Kidney (tissue), 14 donors: ENCODE data around the gene TCAIM. TPM values are rescaled to one million over a fixed set of nuclear protein-coding genes. Genes with fewer than 3 reads are reported as not detected.

ENCODE experiments used
- DNase-seq, 5 donors: peaks; one replicate each; pipeline ENCODE4 v3.0.0-alpha.2; 2013 to 2020
- FAIRE-seq: peaks from 2 replicates; lab custom pipeline; 2012; peaks lifted over from hg19 to GRCh38; lab: Jason Lieb, UNC
- H3K27ac ChIP-seq, 2 donors: one replicate each; pipeline ENCODE4 v1.7.0; 2013; ENCODE audit warnings: low read depth in 2 of 2, low read length in 2 of 2, inconsistent platforms in 1 of 2
- H3K27me3 ChIP-seq: one replicate; pipeline ENCODE4 v1.7.1; 2013; ENCODE audit warnings: low read length, inconsistent platforms; ENCODE audit not compliant: control insufficient read depth, insufficient read depth
- H3K36me3 ChIP-seq, 3 donors: one replicate each; pipeline versions ENCODE4 v1.7.0 to v1.7.1; 2013; ENCODE audit warnings: low read length in 3 of 3, control low read depth in 1 of 3, inconsistent platforms in 1 of 3; ENCODE audit not compliant: insufficient read depth in 3 of 3, control insufficient read depth in 2 of 3
- H3K4me1 ChIP-seq, 3 donors: one replicate each; pipeline versions ENCODE4 v1.7.0 to v1.7.1; 2013; ENCODE audit warnings: low read length in 3 of 3, inconsistent platforms in 1 of 3, low read depth in 1 of 3; ENCODE audit not compliant: control insufficient read depth in 2 of 3, insufficient read depth in 2 of 3
- H3K4me3 ChIP-seq, 3 donors: one replicate each; pipeline versions ENCODE4 v1.7.0 to v1.8.1; 2013; ENCODE audit warnings: low read length in 3 of 3, control low read depth in 1 of 3, inconsistent platforms in 1 of 3
- H3K9ac ChIP-seq, 3 donors: one replicate each; pipeline versions ENCODE4 v1.7.0 to v1.7.1; 2013; ENCODE audit warnings: low read length in 3 of 3, control low read depth in 1 of 3, inconsistent platforms in 1 of 3
- H3K9me3 ChIP-seq, 3 donors: one replicate each; pipeline versions ENCODE4 v1.7.0 to v1.7.1; 2013; ENCODE audit warnings: low read length in 3 of 3, control low read depth in 1 of 3, inconsistent platforms in 1 of 3; ENCODE audit not compliant: control insufficient read depth in 2 of 3, insufficient read depth in 1 of 3
- CTCF ChIP-seq: IDR thresholded peaks from 3 replicates; pipeline ENCODE4 v1.5.1; 2012; ENCODE audit warnings: mild to moderate bottlenecking, moderate library complexity, borderline replicate concordance; ENCODE audit not compliant: insufficient read depth; ENCODE audit errors: extremely low read depth
- intact Hi-C: fragments of 100-400 bp; cut with DNase I; formaldehyde crosslinking; loops from one replicate; pipeline ENCODE4 v1.11.1; 2022
- polyA plus RNA-seq: library from polyadenylated mRNA; stranded (reverse); fragments of 350-450 nt; fragmentation: Illumina TruSeq; extraction: RNeasy Lipid Tissue Mini Kit (QIAGEN cat#74804); gene quantifications from one replicate; pipeline ENCODE4 v1.2.3, GENCODE V29; 2014; ENCODE audit warnings: low read depth, low replicate concordance; ENCODE audit not compliant: insufficient read depth
- total RNA-seq: library from RNA; stranded (reverse); fragmentation: NEBNext Ultra II Directional; extraction: Animal tissue kit (Norgen Biotek cat#: 25700); gene quantifications from one replicate; pipeline ENCODE4 v1.2.1, GENCODE V29; 2021
- donor health status: control.
- donor health status: control.
- donor health status: control.
- donor health status: control.
- donor health status: control.
- donor health status: DM: yes; HTN: yes; CAD: no.
- donor health status: Normal renal cell carcinoma (clear cell type).

The TCAIM gene
- total and polyA plus RNA-seq, 2 donors from 2014 or later, result 26.5 to 30.4 TPM

- peaks cover 16 to 40% (median 39%) of the 10 kb centered on the region in 3 donors for H3K36me3 ChIP-seq
- no peak overlapping the region for H3K9ac ChIP-seq
- H3K27me3 ChIP-seq, result no peaks in the 10 kb centered on the region
- no peak overlapping the region for H3K27ac ChIP-seq
- FAIRE-seq, result no peak
- intact Hi-C loops, result no loop called here
- no peak for DNase-seq
- peaks cover 0 to 2% (median 0%) of the 10 kb centered on the region in 3 donors for H3K4me1 ChIP-seq
- H3K4me3 ChIP-seq, result no peak overlapping the region
- TF ChIP-seq CTCF, result no peak
- no peaks in the 10 kb centered on the region for H3K9me3 ChIP-seq
Observed at GRCh38 chr3:44445786-44446185, 107.2 kb downstream of the TCAIM start.

GRCh38 chr3:44446929-44447328 is 108.4 kb downstream of the TCAIM start:
- Histone ChIP-seq H3K4me3 (no peak overlapping the region), H3K36me3 (peaks cover 16 to 51% (median 48%) of the 10 kb centered on the region in 3 donors), H3K4me1 (no peaks in the 10 kb centered on the region), H3K27ac (no peak overlapping the region), H3K27me3 (no peaks in the 10 kb centered on the region), H3K9me3 (no peaks in the 10 kb centered on the region), H3K9ac (no peak overlapping the region)
- no peak for FAIRE-seq
- intact Hi-C loops, result no loop called here
- DNase-seq, result no peak
- no peak for TF ChIP-seq CTCF

GRCh38 chr3:44451441-44451840 is 112.9 kb downstream of the TCAIM start:
- no peaks in the 10 kb centered on the region for H3K4me1 ChIP-seq
- H3K9me3 ChIP-seq, result no peaks in the 10 kb centered on the region
- no peak overlapping the region for H3K27ac ChIP-seq
- DNase-seq (no peak), FAIRE-seq (no peak)
- no peak overlapping the region for H3K9ac ChIP-seq
- peaks cover 18 to 73% (median 57%) of the 10 kb centered on the region in 3 donors for H3K36me3 ChIP-seq
- TF ChIP-seq CTCF, result no peak
- intact Hi-C loops, result no loop called here
- H3K27me3 ChIP-seq, result no peaks in the 10 kb centered on the region
- no peak overlapping the region for H3K4me3 ChIP-seq

- no peak overlapping the region for H3K27ac ChIP-seq
- H3K4me1 ChIP-seq, result no peaks in the 10 kb centered on the region
- no peak overlapping the region for H3K4me3 ChIP-seq
- no peak for FAIRE-seq
- H3K9me3 ChIP-seq, result no peaks in the 10 kb centered on the region
- H3K27me3 ChIP-seq, result no peaks in the 10 kb centered on the region
- DNase-seq, result no peak
- peaks cover 5 to 58% (median 34%) of the 10 kb centered on the region in 3 donors for H3K36me3 ChIP-seq
- no peak for TF ChIP-seq CTCF
- H3K9ac ChIP-seq, result no peak overlapping the region
- intact Hi-C loops, result no loop called here
Observed at GRCh38 chr3:44454258-44454657, 115.7 kb downstream of the TCAIM start.
